GM12874 (cell line): ENCODE data around the gene CCDC134.

ENCODE experiments used
- CTCF ChIP-seq: IDR thresholded peaks from 2 replicates; pipeline ENCODE4 v1.5.1; 2011; ENCODE audit warnings: low read depth, mild to moderate bottlenecking, control low read depth, low read length, moderate library complexity; ENCODE audit not compliant: insufficient read depth

Gene CCDC134

DNA sequence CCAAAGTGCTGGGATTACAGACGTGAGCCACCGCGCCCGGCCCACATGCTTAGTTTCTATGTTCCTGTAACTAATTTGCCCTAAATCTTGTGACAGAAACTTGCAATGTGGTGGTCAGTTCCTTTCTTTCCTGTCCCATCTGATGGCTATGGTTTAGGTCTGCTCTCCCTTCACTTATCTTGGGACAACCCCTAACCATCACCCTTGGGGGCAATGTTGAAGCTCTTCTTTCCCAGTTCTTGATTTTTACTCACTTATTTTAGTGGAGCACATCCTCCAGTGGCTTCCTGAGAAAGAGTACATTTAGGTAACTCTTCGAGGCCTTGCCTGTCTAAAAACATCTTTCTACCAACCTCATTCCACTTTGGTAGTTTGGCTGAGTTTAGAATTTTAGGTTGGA lies 39.7 kb downstream of the CCDC134 start:
- TF ChIP-seq CTCF = no peak

- TF ChIP-seq CTCF = no peak
Observed at GRCh38 chr22:41841085-41841712, 40.7 kb downstream of the CCDC134 start.

- no peak for TF ChIP-seq CTCF
Observed at GRCh38 chr22:41842996-41843970, 42.8 kb downstream of the CCDC134 start.

DNA sequence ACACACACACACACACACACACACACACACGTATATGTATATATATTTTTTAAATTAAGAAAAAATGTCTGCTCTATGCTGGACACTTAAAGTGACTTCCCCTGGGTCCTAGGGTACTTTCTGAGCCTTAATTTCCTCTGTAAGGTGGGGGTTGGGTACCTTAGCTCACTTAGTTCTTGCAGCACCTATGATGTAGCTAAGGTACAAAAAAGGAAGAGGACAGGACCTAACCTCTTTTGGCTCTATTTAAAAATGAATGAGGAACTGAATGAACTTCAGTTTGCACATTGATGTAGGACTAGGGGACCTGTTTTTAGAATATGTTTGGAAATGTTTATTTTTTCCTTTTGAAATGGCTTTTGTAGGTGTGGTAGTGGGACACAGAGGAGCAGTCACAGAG lies 43.6 kb downstream of the CCDC134 start:
- no peak for TF ChIP-seq CTCF

DNA sequence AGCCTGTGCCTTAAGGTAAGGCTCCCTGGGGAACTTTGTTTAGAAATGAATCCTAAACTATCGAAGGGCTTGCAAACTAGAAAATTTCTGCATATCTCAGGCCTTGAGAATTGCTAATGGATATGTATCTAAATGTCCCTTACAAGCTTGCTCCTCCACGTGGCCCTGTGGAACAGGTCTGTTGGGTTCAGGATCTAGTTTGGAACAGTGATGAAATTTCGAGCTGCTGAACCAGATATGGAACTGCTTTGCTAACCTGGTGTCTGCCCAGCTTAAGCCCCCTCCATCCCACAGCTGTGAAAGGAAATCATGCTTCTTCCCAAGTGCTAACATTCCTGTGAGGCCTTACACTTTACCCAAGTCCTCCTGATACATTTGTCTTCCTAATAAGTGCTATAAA lies 44.0 kb downstream of the CCDC134 start:
- no peak for TF ChIP-seq CTCF

GRCh38 chr22:41845380-41846267 lies 45.1 kb downstream of the CCDC134 start:
- TF ChIP-seq CTCF = no peak
